Transverse colon (tissue), 4 donors: Measurements from ENCODE around the gene SERINC5.

ENCODE experiments used
- CTCF ChIP-seq, 5 experiments: fragments of 200-600 bp in 3 of 5; fragments of 450-650 bp in 2 of 5; sonication (generic) in 3 of 5; IDR thresholded peaks; 1 replicate in 2 of 5; 2 replicates in 3 of 5; pipeline ENCODE4 v1.5.1; 2016 to 2017; ENCODE audit warnings: antibody characterized with exemption in 5 of 5, inconsistent platforms in 3 of 5, mild to moderate bottlenecking in 2 of 5, moderate library complexity in 1 of 5
- POLR2A ChIP-seq: fragments of 450-650 bp; IDR thresholded peaks from one replicate; pipeline ENCODE4 v1.6.1; 2016; ENCODE audit warnings: antibody characterized with exemption, mild to moderate bottlenecking, moderate library complexity
- POLR2AphosphoS5 ChIP-seq, 3 donors: sonication (generic); formaldehyde crosslinking; IDR thresholded peaks; one replicate each; pipeline ENCODE4 v1.6.1; 2016; ENCODE audit warnings: antibody characterized with exemption in 3 of 3

DNA sequence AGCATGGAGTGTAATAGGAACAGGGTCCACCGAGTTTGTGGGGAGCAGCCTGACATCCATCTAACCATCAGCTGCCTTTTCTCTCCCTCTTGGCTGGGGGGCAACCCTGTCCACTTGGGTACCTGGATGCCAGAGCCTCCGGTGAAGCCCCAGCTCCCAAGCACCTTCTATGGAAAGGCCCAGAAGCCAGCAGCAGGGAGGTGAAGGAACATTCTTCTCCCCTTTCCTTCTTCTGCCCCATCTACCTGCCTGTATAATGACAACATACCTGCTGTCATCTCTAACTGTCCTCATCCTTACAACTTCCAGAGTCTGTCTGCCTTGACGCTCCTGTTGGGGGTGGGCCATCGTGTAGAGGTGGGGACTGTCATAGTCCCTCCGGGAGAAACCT is 187.6 kb downstream of the SERINC5 start:
- TF ChIP-seq CTCF (IDR thresholded peaks at IDR 0.05), result no peak
- no peak for TF ChIP-seq POLR2AphosphoS5 (IDR thresholded peaks at IDR 0.05)
- no peak for TF ChIP-seq POLR2A
